Hypothalamus (tissue), 51 donors: ENCODE measurements around the gene HTR1A.

Source experiments
- DNase-seq, 51 donors: peaks; one replicate each; lab custom pipeline; 2025; lab: John Stamatoyannopoulos, UW

Gene HTR1A

GRCh38 chr5:63962279-63962678 is at the start of gene HTR1A:
HTR1A (minus strand) TSS chr5:63962445; CDS start chr5:63961719, 726 bp downstream.
- no peak for DNase-seq

- DNase-seq = no peak
Observed at GRCh38 chr5:64003966-64004365, 41.7 kb upstream of the HTR1A start.

DNA sequence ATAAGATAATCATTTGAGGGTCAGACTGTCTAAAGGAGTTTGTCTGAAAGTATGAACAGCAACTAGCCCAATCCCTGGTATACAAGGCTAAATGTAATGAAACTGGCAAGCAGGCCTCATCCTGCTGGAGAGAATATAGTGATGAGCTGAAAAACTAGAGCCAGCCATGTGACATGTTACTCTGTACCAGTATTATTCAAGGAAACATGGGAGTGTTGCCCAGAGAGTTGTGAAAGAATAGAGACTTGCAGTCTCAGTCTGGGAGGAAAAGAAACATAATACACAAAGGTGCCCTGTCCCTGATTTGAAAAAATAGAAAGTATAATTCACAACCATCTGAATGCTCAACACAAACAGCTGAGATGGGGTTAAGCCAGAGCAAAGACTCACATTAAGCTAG is 37.9 kb upstream of the HTR1A start:
- peak in 10 of 51 donors; percentile 1 to 67 (median 6) for DNase-seq

- DNase-seq = no peak
Observed at GRCh38 chr5:63987053-63987452, 24.8 kb upstream of the HTR1A start.

DNA sequence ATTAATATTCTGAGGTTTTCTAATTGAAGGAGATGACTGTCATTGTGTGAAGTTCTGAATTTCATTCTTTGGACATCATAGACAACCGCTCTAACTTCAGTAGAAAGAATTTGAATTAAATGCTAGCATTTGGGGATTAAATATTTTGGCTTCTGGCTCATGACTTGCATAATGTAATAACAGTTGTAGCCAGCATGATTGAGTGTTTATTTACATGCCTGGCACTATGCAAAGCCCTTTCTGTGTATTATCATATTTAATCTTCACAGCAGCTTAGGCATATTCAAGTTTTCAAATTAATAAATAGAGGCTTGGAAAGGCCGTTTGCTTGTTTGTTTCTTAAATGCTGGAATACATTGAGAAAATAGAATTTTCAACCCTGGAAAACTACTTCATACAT is 19.6 kb upstream of the HTR1A start:
- DNase-seq = no peak

DNA sequence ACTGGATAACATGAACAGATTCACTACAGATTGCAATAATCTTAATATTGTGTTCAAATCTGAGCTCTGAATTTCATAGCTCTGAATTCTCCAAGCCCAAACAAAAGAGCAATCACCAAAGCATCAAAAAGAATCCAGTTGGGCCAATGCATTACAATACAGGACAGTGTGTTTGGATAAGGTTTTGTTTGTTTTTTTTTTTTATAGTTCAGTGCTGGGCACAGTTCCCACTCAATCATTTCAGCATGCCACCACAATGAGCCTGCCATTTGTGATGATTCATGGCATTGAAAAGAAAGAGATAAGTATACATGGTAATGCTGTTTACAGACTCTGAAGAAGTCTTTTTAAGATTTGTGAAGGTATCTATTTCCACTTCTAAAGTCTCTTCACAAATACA is 1.7 kb upstream of the HTR1A start:
- no peak for DNase-seq

- peak in 17 of 51 donors; percentile 7 to 56 (median 26) for DNase-seq
Observed at GRCh38 chr5:63963080-63963735, 963 bp upstream of the HTR1A start.

GRCh38 chr5:63961598-63962161 is 565 bp downstream of the HTR1A start:
- DNase-seq = no peak

GRCh38 chr5:63961125-63961597 is 1.1 kb downstream of the HTR1A start:
- DNase-seq = no peak

GRCh38 chr5:63960646-63961045 is 1.6 kb downstream of the HTR1A start:
- no peak for DNase-seq

GRCh38 chr5:63959177-63959982 is 2.9 kb downstream of the HTR1A start:
- DNase-seq = peak in 20 of 51 donors; percentile 0 to 48 (median 26)

GRCh38 chr5:63958654-63959053 is 3.6 kb downstream of the HTR1A start:
- DNase-seq = no peak

DNA sequence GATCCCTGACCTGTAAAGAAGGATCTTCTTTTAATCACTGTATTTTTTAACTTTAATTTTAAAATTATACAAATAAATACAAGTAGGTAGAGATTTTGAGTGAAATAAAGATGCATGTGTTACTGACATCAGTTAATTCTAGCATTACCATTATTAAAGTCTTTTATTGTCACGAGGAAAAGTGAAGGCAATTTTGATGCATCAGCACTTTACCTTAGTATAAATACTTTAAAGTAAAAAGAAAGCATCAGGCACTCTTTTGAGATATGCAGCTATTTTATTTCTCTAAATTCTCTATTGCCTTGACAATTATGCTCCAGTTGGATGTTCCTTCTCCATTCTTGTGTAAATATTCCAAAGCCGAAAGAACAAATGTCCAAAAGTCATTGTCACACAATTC is 4.6 kb downstream of the HTR1A start:
- DNase-seq = no peak

- no peak for DNase-seq
Observed at GRCh38 chr5:63953217-63953616, 9.0 kb downstream of the HTR1A start.

GRCh38 chr5:63935103-63935502 is 27.1 kb downstream of the HTR1A start:
- no peak for DNase-seq

DNA sequence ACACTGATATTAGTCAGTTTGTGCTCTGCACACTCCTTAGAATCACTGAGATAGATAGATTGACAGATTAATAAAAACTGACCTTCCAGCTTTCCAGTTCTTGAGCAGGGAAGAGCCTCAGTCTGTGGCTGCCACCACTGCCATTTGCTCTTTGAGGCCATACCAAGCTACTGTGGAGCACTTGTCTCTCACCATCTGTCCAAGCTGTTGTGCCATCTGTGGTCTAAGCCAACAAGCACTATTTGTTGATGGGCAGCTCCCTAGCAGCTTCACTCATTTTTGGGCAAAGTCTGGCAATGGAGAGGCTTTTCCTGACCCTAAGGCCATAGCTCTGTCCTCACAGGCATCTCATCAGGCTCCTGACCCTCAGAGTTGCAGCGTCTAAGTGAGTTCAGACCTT is 30.4 kb downstream of the HTR1A start:
- no peak for DNase-seq

GRCh38 chr5:63928451-63928850 is 33.8 kb downstream of the HTR1A start:
- no peak for DNase-seq

GRCh38 chr5:63923914-63924313 is 38.3 kb downstream of the HTR1A start:
- no peak for DNase-seq

GRCh38 chr5:63919763-63920478 is 42.3 kb downstream of the HTR1A start:
- DNase-seq = no peak

- no peak for DNase-seq
Observed at GRCh38 chr5:63916786-63917185, 45.5 kb downstream of the HTR1A start.

DNA sequence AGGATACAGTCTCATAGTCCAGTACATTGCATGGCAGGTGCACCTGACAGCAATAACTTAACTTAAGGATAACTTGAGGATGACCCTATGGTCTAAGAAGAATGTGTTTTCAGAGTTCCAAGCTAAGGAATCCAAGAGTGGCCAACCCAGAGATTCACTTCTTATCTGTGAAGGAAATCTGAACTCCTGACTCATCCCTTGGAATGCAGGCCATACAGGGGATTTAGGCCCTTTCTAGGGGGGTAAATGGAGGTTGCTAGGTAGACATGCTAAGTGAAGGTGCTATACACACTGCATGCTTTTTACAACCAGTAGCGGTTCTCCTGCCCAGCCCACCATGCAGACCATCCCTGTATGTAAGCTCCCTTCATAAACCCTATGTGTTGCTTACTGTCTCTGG is 50.4 kb downstream of the HTR1A start:
- no peak for DNase-seq
